HG02938 (cell line): ENCODE results near the gene TEX2.

ENCODE experiments used
- ATAC-seq: cut with Tn5 transposase; IDR thresholded peaks from one replicate; pipeline ENCODE4 v1.9.1; 2021; ENCODE audit warnings: mild to moderate bottlenecking, moderate library complexity; ENCODE audit not compliant: unreplicated experiment

Gene TEX2, protein sequence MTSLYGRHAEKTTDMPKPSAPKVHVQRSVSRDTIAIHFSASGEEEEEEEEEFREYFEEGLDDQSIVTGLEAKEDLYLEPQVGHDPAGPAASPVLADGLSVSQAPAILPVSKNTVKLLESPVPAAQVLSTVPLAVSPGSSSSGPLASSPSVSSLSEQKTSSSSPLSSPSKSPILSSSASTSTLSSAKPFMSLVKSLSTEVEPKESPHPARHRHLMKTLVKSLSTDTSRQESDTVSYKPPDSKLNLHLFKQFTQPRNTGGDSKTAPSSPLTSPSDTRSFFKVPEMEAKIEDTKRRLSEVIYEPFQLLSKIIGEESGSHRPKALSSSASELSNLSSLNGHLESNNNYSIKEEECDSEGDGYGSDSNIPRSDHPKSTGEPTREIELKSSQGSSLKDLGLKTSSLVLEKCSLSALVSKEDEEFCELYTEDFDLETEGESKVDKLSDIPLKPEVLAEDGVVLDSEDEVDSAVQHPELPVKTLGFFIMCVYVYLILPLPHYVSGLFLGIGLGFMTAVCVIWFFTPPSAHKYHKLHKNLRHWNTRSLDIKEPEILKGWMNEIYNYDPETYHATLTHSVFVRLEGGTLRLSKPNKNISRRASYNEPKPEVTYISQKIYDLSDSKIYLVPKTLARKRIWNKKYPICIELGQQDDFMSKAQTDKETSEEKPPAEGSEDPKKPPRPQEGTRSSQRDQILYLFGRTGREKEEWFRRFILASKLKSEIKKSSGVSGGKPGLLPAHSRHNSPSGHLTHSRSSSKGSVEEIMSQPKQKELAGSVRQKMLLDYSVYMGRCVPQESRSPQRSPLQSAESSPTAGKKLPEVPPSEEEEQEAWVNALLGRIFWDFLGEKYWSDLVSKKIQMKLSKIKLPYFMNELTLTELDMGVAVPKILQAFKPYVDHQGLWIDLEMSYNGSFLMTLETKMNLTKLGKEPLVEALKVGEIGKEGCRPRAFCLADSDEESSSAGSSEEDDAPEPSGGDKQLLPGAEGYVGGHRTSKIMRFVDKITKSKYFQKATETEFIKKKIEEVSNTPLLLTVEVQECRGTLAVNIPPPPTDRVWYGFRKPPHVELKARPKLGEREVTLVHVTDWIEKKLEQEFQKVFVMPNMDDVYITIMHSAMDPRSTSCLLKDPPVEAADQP

DNA sequence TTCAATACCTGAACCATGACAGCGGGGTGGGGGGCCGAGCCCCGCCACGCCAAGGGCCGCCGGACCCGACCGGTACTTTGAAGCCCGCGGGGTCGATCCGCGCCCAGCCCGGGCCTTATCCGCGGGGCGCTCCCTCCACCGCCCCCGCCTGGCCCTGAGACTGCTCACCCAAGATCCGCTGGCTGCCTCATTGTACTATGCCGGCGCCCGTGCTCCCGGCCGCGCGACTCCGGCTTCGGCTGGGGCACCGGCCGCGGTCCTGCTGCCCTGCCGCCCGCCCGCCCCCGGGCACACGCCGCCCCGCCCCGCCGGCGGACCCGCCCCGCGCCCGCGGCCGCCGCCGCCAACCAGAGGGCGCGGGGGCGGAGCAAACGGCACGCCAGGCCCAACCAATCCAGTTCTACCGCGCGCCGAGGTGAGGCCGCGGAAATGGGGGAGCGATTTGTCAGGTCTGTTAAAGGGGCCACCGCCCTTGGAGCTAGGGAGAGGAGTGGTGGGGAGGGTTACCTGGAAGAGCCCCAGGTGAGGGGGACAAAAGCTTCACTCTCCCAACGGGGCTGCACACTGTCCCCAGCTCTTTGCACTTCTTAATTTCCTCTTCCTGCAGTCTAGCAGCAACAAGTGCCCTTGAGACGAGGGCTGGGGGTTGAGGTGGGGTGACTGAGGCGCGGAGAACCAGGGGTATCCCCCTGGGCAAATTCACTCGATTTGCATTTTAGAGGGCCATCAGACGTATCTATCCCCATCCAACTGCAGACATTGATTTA is at the start of gene TEX2:
Gene TEX2, minus strand, starts transcription at position 261 of the 767 bp plus-strand sequence. CDS start 49,043 bp downstream, outside the sequence.
- ATAC-seq, result peak; percentile 92

DNA sequence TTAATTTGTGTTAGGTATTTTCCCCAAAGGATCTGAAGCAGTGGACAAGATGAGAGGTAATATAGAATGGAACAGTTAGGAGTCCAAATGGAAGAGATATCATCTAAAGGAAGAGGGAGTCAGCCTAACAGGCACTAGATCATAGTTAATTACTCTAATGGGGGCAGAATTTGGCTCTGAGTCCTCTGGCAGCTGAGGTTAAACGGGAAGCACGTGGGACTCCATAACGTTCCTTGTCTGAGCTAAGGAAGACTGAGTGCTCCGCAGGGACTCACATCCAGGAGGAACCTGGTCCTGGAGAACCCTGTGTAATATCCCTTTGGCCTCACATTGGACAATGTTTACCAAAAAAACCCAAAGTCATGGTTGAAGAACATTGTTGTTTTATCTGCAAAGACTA is 46.6 kb upstream of the TEX2 start:
- ATAC-seq, result no peak

DNA sequence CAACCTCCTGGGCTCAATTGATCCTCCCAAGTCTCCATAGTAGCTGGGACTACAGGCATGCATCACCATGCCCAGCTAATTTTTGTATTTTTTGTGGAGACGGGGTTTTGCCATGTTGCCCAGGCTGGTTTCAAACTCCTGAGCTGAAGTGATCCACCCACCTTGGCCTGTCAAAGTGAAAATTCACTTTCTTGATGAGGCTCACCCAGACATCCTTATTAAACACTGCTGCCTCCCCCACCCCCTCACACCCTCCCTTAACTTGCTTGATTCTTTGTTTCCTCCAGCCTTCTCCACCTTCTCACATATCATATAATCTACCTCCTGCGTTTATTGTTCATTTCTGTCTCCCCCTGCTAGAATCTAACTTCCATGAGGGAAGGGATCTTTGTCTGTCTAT is 46.0 kb upstream of the TEX2 start:
- ATAC-seq, result no peak

DNA sequence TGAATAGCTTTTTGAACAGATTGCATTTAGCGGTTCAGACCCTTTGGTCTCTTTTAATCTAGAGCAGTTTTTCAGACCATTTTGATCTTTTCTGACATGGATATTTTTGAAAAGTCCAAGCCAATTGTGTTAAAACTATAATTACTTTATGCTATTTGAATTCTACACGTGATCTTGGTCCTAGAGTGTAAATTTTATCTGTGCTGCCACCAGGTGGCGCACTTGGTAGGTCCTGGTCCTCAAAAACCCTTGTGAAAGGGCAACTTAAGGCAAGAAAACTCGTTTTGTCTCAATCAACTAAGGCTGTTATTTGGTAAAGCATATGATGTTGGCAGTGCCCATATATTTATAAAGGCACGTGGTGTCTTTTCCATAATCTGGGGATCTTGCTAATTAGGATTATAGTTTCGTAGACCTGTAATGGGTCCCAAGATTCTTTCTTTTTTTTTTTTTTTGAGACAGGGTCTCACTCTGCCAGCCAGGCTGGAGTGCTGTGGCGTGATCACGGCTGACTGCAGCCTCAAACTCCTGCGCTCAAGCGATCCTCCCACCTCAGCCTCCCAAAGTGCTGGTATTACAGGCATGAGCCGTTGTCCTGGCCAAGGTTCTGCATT is 43.9 kb upstream of the TEX2 start:
- no peak for ATAC-seq

DNA sequence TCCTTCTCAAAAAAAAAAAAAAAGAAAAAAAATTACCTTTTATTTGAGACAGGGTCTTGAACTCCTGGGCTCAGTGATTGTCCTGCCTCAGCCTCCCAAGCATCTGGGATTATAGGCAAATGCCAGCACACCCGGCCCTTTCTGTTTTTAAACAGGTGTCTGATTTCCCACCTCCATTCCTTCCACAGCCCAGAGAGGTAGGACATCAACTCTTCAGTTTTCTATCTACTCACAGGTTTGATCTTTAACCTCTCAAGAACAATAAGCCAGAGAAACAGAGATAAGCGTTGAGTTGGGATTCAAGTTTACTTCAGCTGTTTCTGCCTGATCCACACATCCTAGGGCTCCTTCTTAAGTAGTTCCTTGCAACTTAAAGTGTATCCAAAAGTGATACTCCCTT is 41.5 kb upstream of the TEX2 start:
- no peak for ATAC-seq

DNA sequence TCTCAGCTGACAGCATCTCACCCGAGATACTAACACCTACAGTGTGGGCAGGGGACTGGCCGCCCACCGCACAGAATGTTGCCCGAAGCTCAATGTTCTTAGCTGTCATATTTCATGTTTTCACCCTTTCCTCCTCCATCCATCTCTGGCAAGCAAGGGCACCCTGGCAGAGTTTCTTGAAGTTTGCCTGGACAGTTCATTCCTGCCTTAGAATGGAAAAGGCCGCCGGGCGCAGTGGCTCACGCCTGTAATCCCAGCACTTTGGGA is 37.6 kb upstream of the TEX2 start:
- ATAC-seq, result no peak

DNA sequence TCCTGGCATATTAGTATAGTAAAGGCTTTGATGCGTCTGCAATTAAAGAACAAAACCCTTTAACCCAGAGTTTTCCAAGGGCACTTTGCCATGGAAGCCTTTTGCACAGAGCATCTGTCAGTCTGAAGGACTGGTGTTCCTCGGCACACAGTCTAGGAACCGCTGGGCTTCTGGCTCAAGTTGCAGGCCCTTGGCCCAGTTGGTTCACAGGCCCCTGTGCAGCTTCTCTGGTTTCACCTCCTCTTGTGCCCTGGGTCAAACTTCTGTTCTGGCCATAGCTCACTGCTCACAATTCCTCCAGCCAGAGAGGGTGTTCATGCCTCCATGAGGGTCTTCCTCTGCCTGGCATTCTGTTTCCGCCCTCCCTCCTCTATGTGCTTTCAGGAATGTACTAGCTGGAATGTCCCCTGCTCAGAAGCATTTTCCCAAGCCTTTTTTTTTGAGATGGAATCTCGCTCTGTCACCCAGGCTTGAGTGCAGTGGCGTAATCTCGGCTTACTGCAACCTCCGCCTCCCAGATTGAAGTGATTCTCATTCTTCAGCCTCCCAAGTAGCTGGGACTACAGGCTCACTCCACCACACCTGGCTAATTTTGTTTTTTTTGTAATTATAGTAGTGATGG is 34.5 kb upstream of the TEX2 start:
- no peak for ATAC-seq

DNA sequence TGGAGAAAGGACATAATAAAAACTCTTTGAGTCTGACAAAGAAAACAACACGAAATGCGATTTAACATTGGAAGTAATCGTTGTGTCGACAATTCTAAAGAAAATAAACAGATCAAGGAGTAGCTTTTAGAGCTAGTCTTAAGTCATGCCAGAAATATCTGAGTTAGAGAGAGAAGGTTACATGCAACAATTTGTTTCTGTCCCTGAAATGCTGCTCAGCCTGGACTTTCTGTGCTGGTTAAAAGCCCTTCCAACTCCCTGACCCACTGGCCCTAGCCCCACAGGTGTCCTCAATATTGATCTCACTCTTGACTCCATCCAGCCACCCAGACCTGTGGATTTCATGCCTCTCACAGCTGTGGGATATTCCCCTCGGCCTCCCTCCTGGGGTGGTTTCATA is 33.2 kb upstream of the TEX2 start:
- ATAC-seq, result no peak

DNA sequence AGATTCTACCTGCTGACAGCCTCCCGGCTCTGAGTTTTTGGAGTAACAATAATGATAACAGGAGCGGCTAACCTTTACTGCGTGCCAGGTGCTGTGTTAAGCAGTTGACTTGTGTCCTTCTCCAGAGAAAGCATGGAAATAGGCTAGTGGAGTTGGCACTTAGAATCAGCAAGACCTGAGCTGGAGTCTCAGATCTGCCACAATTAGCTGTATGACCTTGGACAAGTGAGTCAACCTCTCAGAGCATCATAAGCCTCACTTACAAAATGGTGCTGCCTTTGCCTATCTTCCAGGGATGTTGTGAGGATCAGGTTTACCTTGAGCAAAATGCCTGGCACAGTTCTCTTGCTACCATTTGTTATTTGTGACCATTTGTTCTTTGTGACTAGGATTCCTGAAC is 32.1 kb upstream of the TEX2 start:
- no peak for ATAC-seq

DNA sequence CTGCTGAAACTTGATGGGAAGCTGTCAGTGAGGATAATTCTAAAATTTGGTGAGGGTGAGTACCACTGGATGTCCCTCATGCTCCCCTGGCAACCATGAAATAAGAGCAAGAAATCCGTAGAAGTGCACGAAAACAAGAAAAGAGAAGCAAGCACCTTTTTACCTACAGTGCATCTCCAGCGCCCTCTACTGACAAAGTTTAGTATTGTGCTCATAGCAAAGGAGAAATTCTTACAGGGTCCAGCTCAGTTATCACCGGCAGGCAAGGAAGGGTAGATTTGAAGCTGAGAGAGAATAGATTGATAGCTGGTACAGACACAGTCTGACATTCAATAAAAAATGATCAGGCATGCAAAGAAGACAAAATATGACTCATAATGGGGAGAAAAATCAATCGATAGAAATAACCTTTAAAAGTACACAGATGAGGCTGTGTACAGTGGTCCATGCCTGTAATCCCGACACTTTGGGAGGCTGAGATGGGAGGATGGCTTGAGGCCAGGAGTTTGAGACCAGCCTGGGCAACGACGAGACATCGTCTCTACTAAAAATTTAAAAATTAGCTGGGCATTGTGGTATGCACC is 28.3 kb upstream of the TEX2 start:
- ATAC-seq, result no peak

DNA sequence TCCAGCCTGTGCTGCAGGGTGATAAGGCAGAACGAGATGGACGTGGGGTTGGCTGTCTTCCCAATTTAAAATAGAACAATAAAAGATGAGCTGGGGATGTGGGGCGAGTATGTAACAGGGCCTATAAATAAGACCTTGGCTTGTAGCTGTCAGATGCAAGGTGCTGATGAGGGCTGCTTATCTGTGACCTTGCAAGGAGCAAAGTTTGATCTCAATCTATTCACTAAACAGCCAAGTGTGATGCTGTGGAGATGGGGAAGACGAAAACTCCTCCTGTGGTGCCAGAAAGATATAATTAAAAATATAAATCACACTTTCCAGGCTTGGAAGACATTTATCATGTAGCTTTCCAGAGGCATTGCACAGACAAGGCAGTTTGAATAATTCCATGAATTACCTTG is 26.7 kb upstream of the TEX2 start:
- no peak for ATAC-seq

DNA sequence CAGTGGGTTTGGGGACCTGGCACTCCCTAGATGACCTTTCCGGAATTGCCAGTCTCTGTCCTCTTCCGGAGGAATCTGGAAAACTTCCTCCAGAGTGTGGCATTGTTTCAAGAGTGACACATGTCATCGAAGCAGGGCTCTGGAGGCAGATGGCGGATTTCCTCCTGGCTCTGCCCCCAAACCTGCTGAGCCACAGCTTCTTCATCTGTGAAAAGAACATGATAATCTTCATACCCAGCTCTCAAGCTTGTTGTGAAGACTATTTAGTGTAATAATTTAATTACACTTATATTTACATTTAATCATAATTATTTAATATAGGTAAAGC is 19.7 kb upstream of the TEX2 start:
- ATAC-seq, result no peak

DNA sequence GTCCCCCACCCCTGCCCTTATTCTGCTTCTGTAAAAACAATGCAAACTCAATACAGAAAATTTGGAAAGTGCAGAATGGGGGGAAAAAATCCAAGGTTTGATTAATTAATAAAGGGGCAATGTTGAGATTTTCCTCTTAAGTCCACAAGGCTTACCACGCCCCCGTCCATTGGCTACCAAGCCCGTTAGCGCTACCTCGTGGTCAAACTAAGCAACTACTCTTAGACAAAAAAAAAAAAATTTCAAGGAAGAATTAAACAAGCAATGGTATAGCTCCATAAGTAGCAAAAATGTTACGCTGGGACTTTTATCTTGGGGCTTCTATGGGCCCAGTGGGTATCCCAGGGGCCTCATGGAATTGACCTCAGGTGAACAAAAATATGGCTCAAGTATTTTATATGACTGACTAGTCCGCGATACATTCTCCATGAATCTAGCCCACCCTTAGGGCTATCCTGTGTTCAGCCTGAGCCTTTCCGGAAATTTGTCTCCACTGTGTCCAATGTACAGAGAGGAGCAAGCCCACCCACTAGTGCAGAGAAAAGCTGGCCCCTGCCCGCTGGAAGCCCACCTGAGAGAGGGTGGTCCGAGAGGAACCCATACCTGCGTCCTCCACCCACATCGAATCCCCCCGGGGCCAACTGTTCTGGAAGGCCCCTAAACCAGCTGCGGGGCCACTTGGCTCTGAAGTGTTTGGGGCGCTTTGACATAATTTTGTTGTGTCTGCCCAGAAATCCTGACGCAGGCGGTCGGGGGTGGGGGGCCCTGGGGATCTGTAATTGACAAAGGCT is 19.1 kb upstream of the TEX2 start:
- ATAC-seq, result no peak

DNA sequence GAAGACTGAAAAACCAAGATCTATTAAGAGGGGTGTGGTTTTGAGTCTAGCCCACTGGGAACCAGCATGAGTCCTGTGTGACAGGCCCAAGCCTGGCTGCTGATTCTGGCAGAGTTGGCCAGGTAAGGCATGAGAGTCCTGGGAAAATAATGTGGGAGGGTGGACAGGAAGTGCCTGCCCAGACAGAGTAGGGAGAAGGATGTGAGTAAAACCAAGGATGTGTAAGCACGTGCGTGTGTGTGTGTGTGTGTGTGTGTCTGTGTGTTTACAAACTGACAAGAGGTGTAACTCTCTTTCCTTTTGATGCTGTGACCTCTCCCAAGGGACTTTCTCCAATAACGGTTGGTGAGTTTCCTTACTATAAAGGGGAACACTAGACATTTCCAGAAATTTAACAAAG is 15.6 kb upstream of the TEX2 start:
- ATAC-seq, result no peak

DNA sequence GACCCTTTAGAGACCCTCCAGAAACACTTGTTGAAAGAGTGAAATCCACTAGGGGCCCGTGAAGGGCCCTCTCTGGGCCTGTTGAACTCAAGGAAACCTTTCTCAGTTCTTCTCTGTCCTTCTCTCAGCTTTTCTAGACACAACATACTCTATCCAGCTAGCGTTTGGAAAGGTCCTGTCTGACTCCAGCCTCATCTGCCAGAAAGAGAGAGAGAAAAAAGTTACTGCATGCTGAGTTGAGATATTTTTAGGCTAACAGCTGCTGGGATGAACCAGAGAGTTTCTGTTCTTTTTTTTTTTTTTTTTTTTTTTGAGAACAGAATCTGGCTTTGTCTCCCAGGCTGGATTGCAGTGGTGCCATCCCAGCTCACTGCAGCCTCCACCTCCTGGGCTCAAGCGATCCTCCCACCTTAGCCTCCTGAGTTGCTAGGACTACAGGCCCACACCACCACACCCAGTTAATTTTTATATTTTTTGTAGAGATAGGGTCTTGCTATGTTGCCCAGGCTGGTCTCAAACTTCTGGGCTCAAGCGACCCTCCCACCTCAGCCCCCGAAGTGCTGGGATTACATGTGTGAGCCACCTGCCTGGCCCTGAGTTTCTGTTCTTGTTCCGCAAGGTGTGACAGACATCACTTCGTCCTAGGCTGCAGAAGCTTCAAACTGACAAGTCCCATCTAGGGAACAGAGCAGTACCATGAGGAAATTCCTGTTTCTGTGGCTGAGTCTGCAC is 14.9 kb upstream of the TEX2 start:
- no peak for ATAC-seq

DNA sequence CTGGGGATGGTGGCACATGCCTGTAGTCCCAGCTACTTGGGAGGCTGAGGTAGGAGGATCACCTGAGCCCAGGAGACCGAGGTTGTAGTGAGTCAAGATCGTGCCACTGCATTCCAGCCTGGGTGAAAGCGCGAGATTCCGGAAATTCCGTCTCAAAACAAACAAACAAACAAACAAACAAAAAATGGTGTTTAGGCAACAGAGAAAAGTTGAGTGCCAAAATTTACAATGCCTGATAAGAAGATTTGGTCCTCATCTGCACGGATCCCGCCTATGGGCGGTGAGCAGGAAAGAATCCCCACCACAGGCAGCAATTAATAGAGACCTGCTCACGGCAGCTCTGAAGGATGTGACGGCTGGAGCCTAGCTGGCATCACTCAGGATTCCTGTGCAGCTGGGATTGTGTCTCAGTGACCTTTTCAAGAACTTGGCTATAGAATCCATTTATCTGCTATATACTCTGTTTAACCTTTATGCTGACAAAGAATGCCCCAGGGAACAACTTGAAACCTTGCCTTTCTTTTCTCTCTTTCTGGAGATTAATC is 14.0 kb upstream of the TEX2 start:
- ATAC-seq, result no peak

DNA sequence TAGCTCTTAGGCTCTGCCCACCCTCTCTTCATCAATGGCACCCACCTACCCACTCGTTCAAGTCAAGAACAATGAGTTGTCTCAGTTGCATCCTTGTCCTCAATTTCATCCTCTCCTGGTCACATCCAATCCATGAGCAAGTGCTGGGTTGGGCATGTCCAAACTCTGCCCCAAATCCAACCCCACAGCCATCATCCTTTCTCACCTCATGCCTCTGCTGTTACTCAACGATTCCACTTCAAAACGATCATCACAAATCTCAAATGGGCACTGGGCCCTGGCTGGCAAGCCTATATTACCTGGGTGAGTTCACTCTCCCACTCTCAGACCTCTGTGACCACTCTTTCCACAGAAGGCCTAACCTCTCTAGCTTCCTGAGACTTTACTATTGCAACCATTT is 12.0 kb upstream of the TEX2 start:
- ATAC-seq, result no peak

DNA sequence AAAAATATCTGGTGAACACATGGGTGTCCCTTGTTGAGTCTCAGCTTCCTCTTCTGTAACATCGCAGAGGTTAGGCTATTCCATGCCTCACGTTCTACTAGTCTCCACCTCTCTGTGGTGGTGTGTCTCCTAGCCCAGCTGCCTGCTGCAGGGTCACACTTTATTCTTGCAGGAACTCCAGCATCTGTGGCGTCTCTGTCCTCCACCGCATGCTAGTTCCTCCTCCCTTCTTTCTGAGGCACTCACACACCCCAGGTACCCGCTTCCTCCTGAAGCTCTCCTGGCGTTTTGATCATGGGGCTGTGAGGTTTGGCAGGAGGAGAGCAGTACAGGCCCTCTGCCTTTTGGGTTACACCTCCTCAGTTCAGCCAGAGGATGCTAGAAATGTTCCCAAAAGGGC is 9.9 kb upstream of the TEX2 start:
- ATAC-seq, result no peak
